ENCODE data around the gene STAG1.

DNA sequence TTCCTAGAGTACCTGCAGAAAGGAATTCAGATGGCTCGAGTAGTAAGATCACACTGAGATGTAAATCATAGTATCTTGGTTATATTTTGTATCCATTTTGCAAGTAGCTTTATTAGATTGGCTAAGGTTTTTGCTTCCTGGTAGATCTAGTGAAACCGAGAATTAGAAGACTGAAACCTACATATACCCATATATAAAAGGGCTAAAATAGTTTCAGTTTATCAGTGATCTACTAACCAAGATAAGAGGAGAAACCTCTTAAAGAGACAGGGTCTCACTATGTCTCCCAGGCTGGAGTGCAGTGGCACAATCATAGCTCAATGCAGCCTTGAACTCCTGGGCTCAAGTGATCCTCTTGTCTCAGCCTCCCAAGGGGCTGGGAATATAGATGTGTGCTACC lies 366.7 kb downstream of the STAG1 start:
- TF ChIP-seq CTCF (conservative IDR thresholded peaks at IDR 0.05 in 1 of 2, IDR thresholded peaks at IDR 0.05 in 1 of 2; ENCODE audit: low read depth in 1 of 2, low read length in 2 of 2) (no peak), EZH2 (IDR thresholded peaks at IDR 0.05; ENCODE audit: low read length, missing control alignments) (no peak)

Data from fibroblast of lung (primary cell).